RWPE2 (cell line): ENCODE measurements around the gene TSHZ3.

ENCODE experiments used
- ATAC-seq: fragments of 200-7000 bp; cut with Tn5 transposase; 3 replicates; pipeline ENCODE4 v1.9.1; 2021; ENCODE audit warnings: low read depth
- DNase-seq: peaks from one replicate; pipeline ENCODE4 v3.0.0-alpha.2; 2020; ENCODE audit warnings: low spot score
- H3K27ac ChIP-seq: fragments of 450-650 bp; 2 replicates; pipeline ENCODE4 v1.5.1; 2017; ENCODE audit warnings: mild to moderate bottlenecking; ENCODE audit not compliant: poor library complexity, severe bottlenecking
- H3K27me3 ChIP-seq: fragments of 250-450 bp; sonication (Bioruptor Pico); 2 replicates; pipeline ENCODE4 v1.5.1; 2021; ENCODE audit warnings: mild to moderate bottlenecking, moderate library complexity; ENCODE audit not compliant: insufficient read depth, poor library complexity, severe bottlenecking
- H3K36me3 ChIP-seq: fragments of 250-450 bp; sonication (Bioruptor Pico); 2 replicates; pipeline ENCODE4 v1.5.1; 2020; ENCODE audit warnings: low read depth, mild to moderate bottlenecking, moderate library complexity
- H3K4me1 ChIP-seq: fragments of 250-450 bp; sonication (Bioruptor Pico); 2 replicates; pipeline ENCODE4 v1.5.1; 2021; ENCODE audit warnings: mild to moderate bottlenecking, moderate library complexity; ENCODE audit not compliant: insufficient read depth, poor library complexity, severe bottlenecking
- H3K4me3 ChIP-seq: fragments of 250-450 bp; sonication (Bioruptor Pico); 2 replicates; pipeline ENCODE4 v1.5.1; 2021; ENCODE audit warnings: mild to moderate bottlenecking, moderate library complexity; ENCODE audit not compliant: severe bottlenecking
- H3K9me3 ChIP-seq: fragments of 250-450 bp; sonication (Bioruptor Pico); 2 replicates; pipeline ENCODE4 v1.5.1; 2021; ENCODE audit warnings: mild to moderate bottlenecking, moderate library complexity; ENCODE audit not compliant: severe bottlenecking
- CTCF ChIP-seq: fragments of 450-650 bp; IDR thresholded peaks from one replicate; pipeline ENCODE4 v1.5.1; 2017; ENCODE audit warnings: mild to moderate bottlenecking, moderate library complexity; ENCODE audit not compliant: poor library complexity, severe bottlenecking

Gene TSHZ3

GRCh38 chr19:31317093-31317492 is 32.1 kb downstream of the TSHZ3 start:
- no peaks in the 10 kb centered on the region for H3K27me3 ChIP-seq
- H3K4me1 ChIP-seq = no peaks in the 10 kb centered on the region

GRCh38 chr19:31316201-31316951 is 32.9 kb downstream of the TSHZ3 start:
- no peak overlapping the region for H3K4me3 ChIP-seq
- ATAC-seq = no peak
- H3K9me3 ChIP-seq = no peaks in the 10 kb centered on the region
- no peak overlapping the region for H3K27ac ChIP-seq
- no peaks in the 10 kb centered on the region for H3K4me1 ChIP-seq
- TF ChIP-seq CTCF = no peak
- H3K36me3 ChIP-seq = no peaks in the 10 kb centered on the region
- DNase-seq = no peak
- no peaks in the 10 kb centered on the region for H3K27me3 ChIP-seq

More at GRCh38 chr19:31317093-31317492, 32.1 kb downstream of the TSHZ3 start:
- Histone ChIP-seq H3K36me3 (no peaks in the 10 kb centered on the region), H3K27ac (no peak overlapping the region), H3K4me3 (no peak overlapping the region), H3K9me3 (no peaks in the 10 kb centered on the region)
- TF ChIP-seq CTCF = no peak
- ATAC-seq (no peak), DNase-seq (no peak)

GRCh38 chr19:31315652-31316051 is 33.6 kb downstream of the TSHZ3 start:
- no peak for ATAC-seq
- Histone ChIP-seq H3K4me3 (no peak overlapping the region), H3K4me1 (no peaks in the 10 kb centered on the region), H3K9me3 (no peaks in the 10 kb centered on the region), H3K27ac (no peak overlapping the region), H3K27me3 (no peaks in the 10 kb centered on the region), H3K36me3 (no peaks in the 10 kb centered on the region)
- no peak for TF ChIP-seq CTCF
- no peak for DNase-seq

GRCh38 chr19:31314849-31315629 is 34.2 kb downstream of the TSHZ3 start:
- Histone ChIP-seq H3K27me3 (no peaks in the 10 kb centered on the region), H3K4me3 (no peak overlapping the region), H3K9me3 (no peaks in the 10 kb centered on the region), H3K4me1 (no peaks in the 10 kb centered on the region), H3K27ac (no peak overlapping the region), H3K36me3 (no peaks in the 10 kb centered on the region)
- ATAC-seq = 0 out of 3 replicates have a peak, but pooled peaks have one; percentile 25
- DNase-seq = no peak
- no peak for TF ChIP-seq CTCF
